SU-DHL-6 (cell line): ENCODE data around the gene AKR7A3.

Source experiments
- CTCF ChIP-seq: fragments of 200-600 bp; sonication (generic); IDR thresholded peaks from one replicate; pipeline ENCODE4 v1.5.1; 2017; ENCODE audit warnings: antibody characterized with exemption, mild to moderate bottlenecking, low read length, moderate library complexity; ENCODE audit not compliant: insufficient read depth, poor library complexity, severe bottlenecking
- EZH2phosphoT487 ChIP-seq: fragments of 200-600 bp; sonication (generic), shearing (Covaris generic); conservative IDR thresholded peaks from 2 replicates; pipeline ENCODE4 v1.6.1; 2018; ENCODE audit warnings: mild to moderate bottlenecking, antibody characterized with exemption, low read length, moderate library complexity, mixed read lengths

GRCh38 chr1:19315378-19316198 is 27.0 kb upstream of the AKR7A3 start:
- TF ChIP-seq EZH2phosphoT487 (no peak), CTCF (no peak)
